ENCODE results near the gene PILRB. TPM values are rescaled to one million over a fixed set of nuclear protein-coding genes. Genes with fewer than 3 reads are reported as not detected.

PILRB gene
- total and polyA plus RNA-seq, 2 of the 13 experiments (the other 11 are each of a cell fraction or from before 2014, with no cell fraction given): 16.6 to 33.8 TPM

DNA sequence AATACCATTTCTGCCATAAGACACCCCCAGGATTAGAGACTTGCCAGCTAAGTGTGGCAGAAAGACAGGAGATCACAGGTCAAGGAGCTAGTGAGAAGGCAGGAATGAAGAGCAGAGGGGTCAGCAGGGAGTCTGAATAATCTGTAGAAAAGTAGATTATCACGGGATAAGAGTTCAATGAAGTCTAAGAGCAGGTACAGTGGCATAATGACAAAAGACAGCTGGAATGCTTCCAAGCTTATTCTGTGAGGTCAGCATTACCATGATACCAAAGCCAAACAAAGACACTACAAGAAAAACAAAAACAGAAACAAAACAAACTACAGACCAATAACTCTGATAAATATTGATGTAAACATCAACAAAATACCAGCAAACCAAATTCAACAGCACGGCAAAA lies 36.2 kb downstream of the PILRB start (continued):
- TF ChIP-seq HOXA3 (CRISPR knock-in tag; IDR thresholded peaks at IDR 0.05) (no peak), ZNF816 (CRISPR knock-in tag; IDR thresholded peaks at IDR 0.05; ENCODE audit: borderline replicate concordance) (no peak), RELA (CRISPR knock-in tag; IDR thresholded peaks at IDR 0.05) (no peak)
- TF ChIP-seq, protein P1, sequence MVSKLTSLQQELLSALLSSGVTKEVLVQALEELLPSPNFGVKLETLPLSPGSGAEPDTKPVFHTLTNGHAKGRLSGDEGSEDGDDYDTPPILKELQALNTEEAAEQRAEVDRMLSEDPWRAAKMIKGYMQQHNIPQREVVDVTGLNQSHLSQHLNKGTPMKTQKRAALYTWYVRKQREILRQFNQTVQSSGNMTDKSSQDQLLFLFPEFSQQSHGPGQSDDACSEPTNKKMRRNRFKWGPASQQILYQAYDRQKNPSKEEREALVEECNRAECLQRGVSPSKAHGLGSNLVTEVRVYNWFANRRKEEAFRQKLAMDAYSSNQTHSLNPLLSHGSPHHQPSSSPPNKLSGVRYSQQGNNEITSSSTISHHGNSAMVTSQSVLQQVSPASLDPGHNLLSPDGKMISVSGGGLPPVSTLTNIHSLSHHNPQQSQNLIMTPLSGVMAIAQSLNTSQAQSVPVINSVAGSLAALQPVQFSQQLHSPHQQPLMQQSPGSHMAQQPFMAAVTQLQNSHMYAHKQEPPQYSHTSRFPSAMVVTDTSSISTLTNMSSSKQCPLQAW (CRISPR knock-in tag; IDR thresholded peaks at IDR 0.05): no peak

- Histone ChIP-seq H3K79me2 (ENCODE audit: insufficient read depth, low read length) (no peaks in the 10 kb centered on the region), H3K9me3 (ENCODE audit: low read length) (no peaks in the 10 kb centered on the region), H3K4me3 (replicated peaks in 1 of 3; ENCODE audit: insufficient read depth in 1 of 3, low read depth in 2 of 3, low read length in 3 of 3) (no peak overlapping the region), H4K20me1 (ENCODE audit: insufficient read depth, low read length) (no peaks in the 10 kb centered on the region), H3K36me3 (replicated peaks in 1 of 2; ENCODE audit: control insufficient read depth in 1 of 2, insufficient read depth in 2 of 2, low read length in 2 of 2) (no peaks in the 10 kb centered on the region), H3K4me1 (ENCODE audit: insufficient read depth, low read length) (peaks cover 17% of the 10 kb centered on the region), H2AFZ (ENCODE audit: low read length) (no peak overlapping the region), H3K9ac (ENCODE audit: insufficient read depth, low read depth, low read length) (no peak overlapping the region), H3K27ac (ENCODE audit: extremely low read length, insufficient read depth, low read length) (no peak overlapping the region), H3K27me3 (ENCODE audit: control insufficient read depth in 1 of 2, insufficient read depth in 2 of 2, low read length in 2 of 2) (0 out of 5 replicates have a peak, but pooled peaks cover 0 to 1% of the 10 kb centered on the region in 2 experiments), H3K4me2 (ENCODE audit: low read depth, low read length) (no peak overlapping the region)
- intact Hi-C loops (cut with micrococcal nuclease; ENCODE audit: unreplicated experiment) (no loop called here), in situ Hi-C loops (cut with HindIII; ENCODE audit: extremely low pct_ligation_motif_present, low pct_unique_long_range_greater_than_20kb) (no loop called here)
- TF ChIP-seq AGO1 (IDR thresholded peaks at IDR 0.05; ENCODE audit: low read depth, low read length, poor library complexity, severe bottlenecking) (no peak), SRSF1 (optimal IDR thresholded peaks at IDR 0.05; ENCODE audit: low read depth, low read length) (no peak), AGO2 (optimal IDR thresholded peaks at IDR 0.05; ENCODE audit: low read depth, low read length) (no peak), TRIM24 (CRISPR knock-in tag; IDR thresholded peaks at IDR 0.05) (no peak), ZFP36L2 (CRISPR knock-in tag; IDR thresholded peaks at IDR 0.05) (no peak), ZFP62 (CRISPR knock-in tag; IDR thresholded peaks at IDR 0.05) (no peak), ZBTB4 (CRISPR knock-in tag; IDR thresholded peaks at IDR 0.05; ENCODE audit: borderline replicate concordance) (no peak), ZNF670 (CRISPR knock-in tag; IDR thresholded peaks at IDR 0.05; ENCODE audit: borderline replicate concordance) (no peak), AKAP8 (CRISPR knock-in tag; IDR thresholded peaks at IDR 0.05) (no peak)
- TF ChIP-seq, protein P2, sequence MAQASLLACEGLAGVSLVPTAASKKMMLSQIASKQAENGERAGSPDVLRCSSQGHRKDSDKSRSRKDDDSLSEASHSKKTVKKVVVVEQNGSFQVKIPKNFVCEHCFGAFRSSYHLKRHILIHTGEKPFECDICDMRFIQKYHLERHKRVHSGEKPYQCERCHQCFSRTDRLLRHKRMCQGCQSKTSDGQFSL (CRISPR knock-in tag; IDR thresholded peaks at IDR 0.05): no peak
- 24% methylated on average over 9 of the region's 9 CpGs for WGBS (ENCODE audit: low lambda C conversion rate)
- no peak for DNase-seq (ENCODE audit: low spot score)
- no TSS peak for BruUV-seq (replicated peaks)
- FAIRE-seq: no peak
- POLR2A ChIA-PET: no interaction called here
- CTCF ChIA-PET (ENCODE audit: low intra/inter-chr PET ratio, low total read pairs): no interaction called here
- ATAC-seq: no peak
These were observed 38.6 kb downstream of the PILRB start for GRCh38 chr7:100396421-100396982.
